H9 (cell line): ENCODE data around the gene RARG. TPM values are rescaled to one million over a fixed set of nuclear protein-coding genes. Genes with fewer than 3 reads are reported as not detected.

ENCODE experiments used
- DNase-seq: peaks from one replicate; pipeline ENCODE4 v3.0.0-alpha.2; 2017
- H2AFZ ChIP-seq: one replicate; pipeline ENCODE4 v1.6.1; 2013; ENCODE audit warnings: mild to moderate bottlenecking, low read length, control low read depth, moderate library complexity
- H2AK5ac ChIP-seq: 2 replicates; pipeline ENCODE4 v1.6.1; 2013; ENCODE audit warnings: low read length, control low read depth, mixed read lengths; ENCODE audit not compliant: insufficient read length
- H2BK120ac ChIP-seq: one replicate; pipeline ENCODE4 v1.6.1; 2013; ENCODE audit warnings: low read depth, mild to moderate bottlenecking, low read length, control low read depth, inconsistent platforms; ENCODE audit not compliant: poor library complexity, severe bottlenecking
- H2BK12ac ChIP-seq: 2 replicates; pipeline ENCODE4 v1.6.1; 2013; ENCODE audit warnings: low read length, control low read depth, mixed read lengths, low read depth; ENCODE audit not compliant: insufficient read length
- H2BK15ac ChIP-seq: 2 replicates; pipeline ENCODE4 v1.6.1; 2013; ENCODE audit warnings: low read depth, low read length, control low read depth
- H2BK20ac ChIP-seq: one replicate; pipeline ENCODE4 v1.6.1; 2013; ENCODE audit warnings: low read depth, mild to moderate bottlenecking, low read length, control low read depth, inconsistent platforms; ENCODE audit not compliant: poor library complexity, severe bottlenecking
- H2BK5ac ChIP-seq: 2 replicates; pipeline ENCODE4 v1.6.1; 2013; ENCODE audit warnings: low read length, control low read depth, mixed read lengths; ENCODE audit not compliant: insufficient read length
- H3K14ac ChIP-seq: 2 replicates; pipeline ENCODE4 v1.6.1; 2013; ENCODE audit warnings: low read length, control low read depth; ENCODE audit not compliant: insufficient read depth
- H3K18ac ChIP-seq: 2 replicates; pipeline ENCODE4 v1.6.1; 2013; ENCODE audit warnings: low read depth, mild to moderate bottlenecking, mixed read lengths, low read length, control low read depth; ENCODE audit not compliant: insufficient read length
- H3K23ac ChIP-seq: 2 replicates; pipeline ENCODE4 v1.6.1; 2013; ENCODE audit warnings: low read length, control low read depth, mixed read lengths, low read depth; ENCODE audit not compliant: insufficient read length
- H3K23me2 ChIP-seq: 2 replicates; pipeline ENCODE4 v1.6.1; 2013; ENCODE audit warnings: low read depth, mild to moderate bottlenecking, mixed read lengths, low read length, control low read depth; ENCODE audit not compliant: insufficient read length, poor library complexity, severe bottlenecking
- H3K27ac ChIP-seq: 2 replicates; pipeline ENCODE4 v1.5.1; 2013; ENCODE audit warnings: low read length, control low read depth, mixed read lengths, low read depth; ENCODE audit not compliant: insufficient read length
- H3K27me3 ChIP-seq: 2 replicates; pipeline ENCODE4 v1.6.1; 2013; ENCODE audit warnings: low read length, control low read depth, inconsistent platforms; ENCODE audit not compliant: insufficient read depth
- H3K4ac ChIP-seq: 2 replicates; pipeline ENCODE4 v1.6.1; 2013; ENCODE audit warnings: low read depth, mild to moderate bottlenecking, control low read depth, inconsistent platforms, low read length, moderate library complexity
- H3K4me1 ChIP-seq: 2 replicates; pipeline ENCODE4 v1.6.1; 2013; ENCODE audit warnings: low read length, control low read depth, inconsistent platforms; ENCODE audit not compliant: insufficient read depth
- H3K4me2 ChIP-seq: 2 replicates; pipeline ENCODE4 v1.6.1; 2013; ENCODE audit warnings: low read length, control low read depth, mixed read lengths; ENCODE audit not compliant: insufficient read length, insufficient read depth
- H3K56ac ChIP-seq: 2 replicates; pipeline ENCODE4 v1.6.1; 2013; ENCODE audit warnings: low read depth, mild to moderate bottlenecking, mixed read lengths, low read length, control low read depth; ENCODE audit not compliant: insufficient read length
- H3K79me1 ChIP-seq: 2 replicates; pipeline ENCODE4 v1.6.1; 2013; ENCODE audit warnings: low read depth, mild to moderate bottlenecking, moderate library complexity, low read length, control low read depth, inconsistent platforms; ENCODE audit not compliant: insufficient read depth, poor library complexity, severe bottlenecking
- H3K79me2 ChIP-seq: 2 replicates; pipeline ENCODE4 v1.6.1; 2013; ENCODE audit warnings: low read length, control low read depth, inconsistent platforms; ENCODE audit not compliant: insufficient read depth
- H3K9ac ChIP-seq: 2 replicates; pipeline ENCODE4 v1.6.1; 2013; ENCODE audit warnings: low read length, control low read depth, mixed read lengths; ENCODE audit not compliant: insufficient read length; ENCODE audit errors: extremely low read depth
- H3K9me3 ChIP-seq: one replicate; pipeline ENCODE4 v1.6.1; 2013; ENCODE audit warnings: low read depth, low read length, inconsistent platforms; ENCODE audit not compliant: control insufficient read depth
- H3T11ph ChIP-seq: one replicate; pipeline ENCODE4 v1.6.1; 2013; ENCODE audit warnings: mild to moderate bottlenecking, low read length, control low read depth, inconsistent platforms
- H4K20me1 ChIP-seq: one replicate; pipeline ENCODE4 v1.6.1; 2013; ENCODE audit not compliant: control insufficient read depth, insufficient read length, insufficient read depth
- H4K5ac ChIP-seq: 2 replicates; pipeline ENCODE4 v1.6.1; 2013; ENCODE audit warnings: low read depth, mild to moderate bottlenecking, mixed read lengths, low read length, control low read depth; ENCODE audit not compliant: insufficient read length
- H4K8ac ChIP-seq: replicated peaks from 2 replicates; pipeline ENCODE4 v1.6.1; 2013; ENCODE audit warnings: low read length, control low read depth, mixed read lengths, low read depth; ENCODE audit not compliant: insufficient read length
- H4K91ac ChIP-seq: 2 replicates; pipeline ENCODE4 v1.6.1; 2013; ENCODE audit warnings: low read depth, mild to moderate bottlenecking, moderate library complexity, mixed read lengths, low read length, control low read depth; ENCODE audit not compliant: insufficient read length
- H3K27ac Mint-ChIP-seq, 3 experiments: 2 replicates in 2 of 3; 3 replicates in 1 of 3; pipeline ENCODE4 v1.8.0; 2020 to 2021; ENCODE audit warnings: mixed read lengths in 3 of 3, mild to moderate bottlenecking in 1 of 3, moderate library complexity in 1 of 3
- H3K27me3 Mint-ChIP-seq: 2 replicates; pipeline ENCODE4 v1.8.0; 2021; ENCODE audit warnings: low read depth, mild to moderate bottlenecking, moderate library complexity, mixed read lengths
- H3K36me3 Mint-ChIP-seq, 3 experiments: 2 replicates in 2 of 3; 3 replicates in 1 of 3; pipeline ENCODE4 v1.8.0; 2020 to 2021; ENCODE audit warnings: low read depth in 3 of 3, mixed read lengths in 3 of 3; ENCODE audit not compliant: insufficient read depth in 1 of 3
- H3K4me1 Mint-ChIP-seq, 2 experiments: 2 replicates each; pipeline ENCODE4 v1.8.0; 2020; ENCODE audit warnings: mixed read lengths in 2 of 2
- H3K4me3 Mint-ChIP-seq, 2 experiments: 2 replicates in 1 of 2; 3 replicates in 1 of 2; pipeline ENCODE4 v1.8.0; 2020 to 2021; ENCODE audit warnings: mild to moderate bottlenecking in 2 of 2, mixed read lengths in 2 of 2, moderate library complexity in 1 of 2
- H3K9me3 Mint-ChIP-seq, 2 experiments: 2 replicates in 1 of 2; 3 replicates in 1 of 2; pipeline ENCODE4 v1.8.0; 2020; ENCODE audit warnings: mild to moderate bottlenecking in 2 of 2, mixed read lengths in 2 of 2, moderate library complexity in 1 of 2
- WGBS: extraction: QIAGEN DNeasy Blood & Tissue Kit; methylation state at CpG from one replicate; pipeline ENCODE4 v1.1.7; 2013; ENCODE audit warnings: missing lambda C conversion rate, low lambda C conversion rate, mixed read lengths; ENCODE audit not compliant: insufficient read length; ENCODE audit errors: extremely low coverage; 5-methylcytosine and 5-hydroxymethylcytosine counted together
- total RNA-seq: library from RNA; stranded (reverse); gene quantifications from 2 replicates; pipeline ENCODE4 v1.2.1, GENCODE V29; 2021
- TF ChIP-seq, protein P1 (sequence below): fragments of 200-600 bp; sonication (generic); conservative IDR thresholded peaks from 3 replicates; pipeline ENCODE4 v1.8.0; 2021; ENCODE audit warnings: antibody characterized with exemption, mild to moderate bottlenecking

RARG gene
- total RNA-seq, 1 experiment from 2014 or later: 43.7 TPM

DNA sequence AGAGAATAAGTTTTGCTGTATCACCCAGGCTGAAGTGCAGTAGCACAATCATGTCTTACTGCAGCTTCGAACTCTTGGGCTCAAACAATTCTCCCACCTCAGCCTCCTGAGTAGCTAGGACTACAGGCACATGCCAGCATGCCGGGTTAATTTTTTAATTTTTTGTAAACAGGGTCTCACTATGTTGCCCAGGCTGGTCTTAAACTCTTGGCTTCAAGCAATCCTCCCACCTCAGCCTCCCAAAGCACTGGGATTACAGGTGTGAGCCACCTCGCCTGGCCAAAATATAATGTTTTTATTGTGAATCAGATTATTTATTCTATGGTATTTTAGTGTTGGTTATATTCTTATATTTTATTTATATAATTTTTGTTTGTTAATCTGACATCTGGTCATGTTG is 55.3 kb downstream of the RARG start:
- Histone ChIP-seq H2BK20ac (no peak overlapping the region), H3K79me1 (no peaks in the 10 kb centered on the region), H3K4ac (no peak overlapping the region), H3K9ac (no peak overlapping the region), H2AFZ (no peak overlapping the region), H4K5ac (no peak overlapping the region), H4K8ac (no peak overlapping the region), H3K23me2 (peaks cover 13% of the 10 kb centered on the region), H3K23ac (no peak overlapping the region), H4K20me1 (peaks cover under 1% of the 10 kb centered on the region), H2AK5ac (no peak overlapping the region), H3K14ac (no peak overlapping the region), H3K56ac (no peak overlapping the region), H2BK5ac (no peak overlapping the region), H4K91ac (no peak overlapping the region), H3K9me3 (no peaks in the 10 kb centered on the region), H3T11ph (no peak overlapping the region), H3K27ac (no peak overlapping the region), H3K4me1 (peaks cover 3% of the 10 kb centered on the region; the same call in 1 of the 2 replicates), H2BK12ac (no peak overlapping the region), H3K18ac (no peak overlapping the region), H3K27me3 (peaks cover 19% of the 10 kb centered on the region; the same call in 1 of the 2 replicates), H2BK15ac (no peak overlapping the region), H2BK120ac (no peak overlapping the region), H3K79me2 (no peaks in the 10 kb centered on the region), H3K4me2 (no peak overlapping the region)
- H3K27me3 Mint-ChIP-seq: peaks cover 88% of the 10 kb centered on the region
- TF ChIP-seq, protein P1, sequence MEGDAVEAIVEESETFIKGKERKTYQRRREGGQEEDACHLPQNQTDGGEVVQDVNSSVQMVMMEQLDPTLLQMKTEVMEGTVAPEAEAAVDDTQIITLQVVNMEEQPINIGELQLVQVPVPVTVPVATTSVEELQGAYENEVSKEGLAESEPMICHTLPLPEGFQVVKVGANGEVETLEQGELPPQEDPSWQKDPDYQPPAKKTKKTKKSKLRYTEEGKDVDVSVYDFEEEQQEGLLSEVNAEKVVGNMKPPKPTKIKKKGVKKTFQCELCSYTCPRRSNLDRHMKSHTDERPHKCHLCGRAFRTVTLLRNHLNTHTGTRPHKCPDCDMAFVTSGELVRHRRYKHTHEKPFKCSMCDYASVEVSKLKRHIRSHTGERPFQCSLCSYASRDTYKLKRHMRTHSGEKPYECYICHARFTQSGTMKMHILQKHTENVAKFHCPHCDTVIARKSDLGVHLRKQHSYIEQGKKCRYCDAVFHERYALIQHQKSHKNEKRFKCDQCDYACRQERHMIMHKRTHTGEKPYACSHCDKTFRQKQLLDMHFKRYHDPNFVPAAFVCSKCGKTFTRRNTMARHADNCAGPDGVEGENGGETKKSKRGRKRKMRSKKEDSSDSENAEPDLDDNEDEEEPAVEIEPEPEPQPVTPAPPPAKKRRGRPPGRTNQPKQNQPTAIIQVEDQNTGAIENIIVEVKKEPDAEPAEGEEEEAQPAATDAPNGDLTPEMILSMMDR: no peak
- WGBS: no CpG with 5 or more reads among the region's 3 CpGs
- H3K4me3 Mint-ChIP-seq: no peak overlapping the region
- peaks cover 1 to 7% (median 3%) of the 10 kb centered on the region in 3 experiments; a peak in 5 of 7 replicates for H3K36me3 Mint-ChIP-seq
- peak; percentile 4 for DNase-seq
- H3K9me3 Mint-ChIP-seq: no peaks in the 10 kb centered on the region; a peak in 1 of 5 replicates
- H3K4me1 Mint-ChIP-seq: peaks cover 25 to 27% of the 10 kb centered on the region in 2 experiments
- no peak overlapping the region for H3K27ac Mint-ChIP-seq
